H1 (cell line): Measurements from ENCODE around the gene CNTF. TPM values are rescaled to one million over a fixed set of nuclear protein-coding genes. Genes with fewer than 3 reads are reported as not detected.

Source experiments
- CTCF ChIA-PET: fragments of 300-600 bp; sonication (Branson Sonifier 250); formaldehyde crosslinking; loops from one replicate; lab custom pipeline; 2021; ENCODE audit not compliant: partially characterized antibody; lab: Charles Lee
- POLR2A ChIA-PET: fragments of 300-600 bp; sonication (Branson Sonifier 250); formaldehyde crosslinking; loops from one replicate; lab custom pipeline; 2021; ENCODE audit warnings: inconsistent platforms; ENCODE audit not compliant: partially characterized antibody; lab: Charles Lee
- DNase-seq, 2 experiments: peaks; one replicate each; pipeline versions ENCODE4 v3.0.0 to v3.0.0-alpha.2; 2010 to 2022; ENCODE audit warnings: low spot score in 2 of 2, low read depth in 1 of 2, mixed read lengths in 1 of 2
- FAIRE-seq: peaks from 2 replicates; lab custom pipeline; 2011; peaks lifted over from hg19 to GRCh38; lab: Jason Lieb, UNC
- H2AFZ ChIP-seq: 2 replicates; pipeline ENCODE4 v1.8.1; 2012; ENCODE audit warnings: low read length, inconsistent platforms
- H2AK5ac ChIP-seq: 2 replicates; pipeline ENCODE4 v1.6.1; 2013; ENCODE audit warnings: low read depth, low read length
- H2BK120ac ChIP-seq: replicated peaks from 2 replicates; pipeline ENCODE3; 2013; ENCODE audit warnings: low read depth, low read length, inconsistent platforms
- H2BK12ac ChIP-seq: 2 replicates; pipeline ENCODE4 v1.6.1; 2013; ENCODE audit warnings: low read depth, low read length
- H2BK15ac ChIP-seq: 2 replicates; pipeline ENCODE4 v1.6.1; 2013; ENCODE audit warnings: low read length
- H2BK20ac ChIP-seq: 2 replicates; pipeline ENCODE4 v1.6.1; 2013; ENCODE audit warnings: low read length
- H2BK5ac ChIP-seq: 2 replicates; pipeline ENCODE4 v1.6.1; 2013; ENCODE audit warnings: low read depth, low read length
- H3K14ac ChIP-seq: 2 replicates; pipeline ENCODE4 v1.6.1; 2013; ENCODE audit warnings: inconsistent platforms; ENCODE audit not compliant: insufficient read length
- H3K18ac ChIP-seq: 2 replicates; pipeline ENCODE4 v1.6.1; 2013; ENCODE audit warnings: low read length; ENCODE audit errors: extremely low read depth
- H3K23ac ChIP-seq: 2 replicates; pipeline ENCODE4 v1.6.1; 2013; ENCODE audit warnings: inconsistent platforms; ENCODE audit not compliant: insufficient read length
- H3K23me2 ChIP-seq: 2 replicates; pipeline ENCODE4 v1.6.1; 2013; ENCODE audit warnings: low read depth, low read length
- H3K27ac ChIP-seq: 2 replicates; pipeline ENCODE4 v1.6.1; 2011; ENCODE audit warnings: low read depth, low read length, inconsistent platforms
- H3K27me3 ChIP-seq, 4 experiments: replicated peaks in 1 of 4; 1 replicate in 1 of 4; 2 replicates in 3 of 4; pipeline versions ENCODE4 v1.6.1 to v1.8.1; 2011 to 2013; ENCODE audit warnings: low read length in 3 of 4, mild to moderate bottlenecking in 3 of 4, inconsistent platforms in 2 of 4, mixed read lengths in 2 of 4, moderate library complexity in 1 of 4; ENCODE audit not compliant: control insufficient read depth in 3 of 4, insufficient read depth in 3 of 4; ENCODE audit errors: extremely low read depth in 1 of 4
- H3K36me3 ChIP-seq, 4 experiments: 2 replicates each; pipeline versions ENCODE4 v1.6.1 to v1.8.1; 2011 to 2013; ENCODE audit warnings: mild to moderate bottlenecking in 4 of 4, low read length in 3 of 4, moderate library complexity in 2 of 4, control low read depth in 1 of 4, inconsistent platforms in 1 of 4; ENCODE audit not compliant: insufficient read depth in 4 of 4, control insufficient read depth in 2 of 4
- H3K4ac ChIP-seq: replicated peaks from 2 replicates; pipeline ENCODE3; 2013; ENCODE audit warnings: low read length, low read depth, mixed read lengths, inconsistent platforms; ENCODE audit not compliant: insufficient read length
- H3K4me1 ChIP-seq, 4 experiments: replicated peaks in 1 of 4; 1 replicate in 1 of 4; 2 replicates in 3 of 4; pipeline versions ENCODE4 v1.6.1 to v1.8.1; 2011 to 2013; ENCODE audit warnings: low read length in 3 of 4, inconsistent platforms in 2 of 4, mixed read lengths in 1 of 4; ENCODE audit not compliant: insufficient read depth in 4 of 4, control insufficient read depth in 3 of 4
- H3K4me2 ChIP-seq, 2 experiments: 2 replicates each; pipeline versions ENCODE4 v1.6.1 to v1.8.1; 2011 to 2013; ENCODE audit warnings: low read depth in 2 of 2, low read length in 2 of 2, control low read depth in 1 of 2, inconsistent platforms in 1 of 2, mild to moderate bottlenecking in 1 of 2; ENCODE audit not compliant: insufficient read depth in 1 of 2
- H3K4me3 ChIP-seq, 4 experiments: fragments of 200-600, 300-600 bp in 1 of 4; sonication (generic), shearing (Covaris generic), sonication (Bioruptor Twin) in 1 of 4; 2 replicates each; pipeline versions ENCODE4 v1.5.1 to v1.8.1; 2011 to 2016; ENCODE audit warnings: low read length in 4 of 4, low read depth in 3 of 4, control low read depth in 2 of 4, inconsistent platforms in 2 of 4, mild to moderate bottlenecking in 2 of 4, mixed read lengths in 1 of 4, moderate library complexity in 1 of 4; ENCODE audit not compliant: insufficient read depth in 2 of 4; ENCODE audit errors: extremely low read depth in 1 of 4
- H3K56ac ChIP-seq: replicated peaks from 2 replicates; pipeline ENCODE3; 2013; ENCODE audit warnings: low read depth, mild to moderate bottlenecking, mixed read lengths, low read length, inconsistent platforms; ENCODE audit not compliant: insufficient read length
- H3K79me1 ChIP-seq: 2 replicates; pipeline ENCODE4 v1.6.1; 2013; ENCODE audit warnings: low read depth, low read length, control low read depth
- H3K79me2 ChIP-seq, 2 experiments: 2 replicates each; pipeline versions ENCODE4 v1.6.1 to v1.8.1; 2012 to 2013; ENCODE audit warnings: low read length in 2 of 2, mild to moderate bottlenecking in 2 of 2, inconsistent platforms in 1 of 2; ENCODE audit not compliant: insufficient read depth in 2 of 2, control insufficient read depth in 1 of 2
- H3K9ac ChIP-seq, 4 experiments: replicated peaks in 1 of 4; 1 replicate in 1 of 4; 2 replicates in 3 of 4; pipeline versions ENCODE4 v1.6.1 to v1.8.1; 2011 to 2013; ENCODE audit warnings: low read depth in 3 of 4, low read length in 3 of 4, control low read depth in 2 of 4, mild to moderate bottlenecking in 2 of 4, moderate library complexity in 2 of 4, inconsistent platforms in 1 of 4; ENCODE audit errors: extremely low read depth in 1 of 4
- H3K9me3 ChIP-seq, 2 experiments: 2 replicates each; pipeline versions ENCODE4 v1.6.1 to v1.8.1; 2012 to 2013; ENCODE audit warnings: mild to moderate bottlenecking in 2 of 2, moderate library complexity in 2 of 2, control low read depth in 1 of 2, inconsistent platforms in 1 of 2, low read depth in 1 of 2, low read length in 1 of 2, mixed read lengths in 1 of 2; ENCODE audit not compliant: insufficient read depth in 2 of 2
- H4K20me1 ChIP-seq, 2 experiments: replicated peaks in 1 of 2; 2 replicates each; pipeline versions ENCODE3 to v1.8.1; 2011 to 2013; ENCODE audit warnings: inconsistent platforms in 2 of 2, low read length in 2 of 2, mild to moderate bottlenecking in 1 of 2; ENCODE audit not compliant: insufficient read depth in 2 of 2, control insufficient read depth in 1 of 2
- H4K5ac ChIP-seq: 2 replicates; pipeline ENCODE4 v1.6.1; 2013; ENCODE audit warnings: low read length, low read depth, mixed read lengths, inconsistent platforms; ENCODE audit not compliant: insufficient read length
- H4K8ac ChIP-seq: 2 replicates; pipeline ENCODE4 v1.8.0; 2013; ENCODE audit warnings: mild to moderate bottlenecking, moderate library complexity, low read length, inconsistent platforms; ENCODE audit not compliant: insufficient read depth; ENCODE audit errors: extremely low read depth
- H4K91ac ChIP-seq: replicated peaks from 2 replicates; pipeline ENCODE3; 2013; ENCODE audit warnings: low read length, mixed read lengths, inconsistent platforms; ENCODE audit not compliant: insufficient read length
- ASH2L ChIP-seq: fragments of 200-600, 300-600 bp; sonication (generic); IDR thresholded peaks from one replicate; pipeline ENCODE4 v1.7.1; 2017; ENCODE audit warnings: low read length
- BACH1 ChIP-seq: IDR thresholded peaks from 2 replicates; pipeline ENCODE4 v1.6.1; 2012; ENCODE audit warnings: low read length, improper control_type of control experiment
- CHD2 ChIP-seq: IDR thresholded peaks from 2 replicates; pipeline ENCODE4 v1.6.1; 2012; ENCODE audit warnings: low read length, improper control_type of control experiment
- EGR1 ChIP-seq: IDR thresholded peaks from 2 replicates; pipeline ENCODE4 v1.6.1; 2011; ENCODE audit warnings: low read depth, low read length, borderline replicate concordance
- POLR2A ChIP-seq, 2 experiments: IDR thresholded peaks; 1 replicate in 1 of 2; 2 replicates in 1 of 2; pipeline ENCODE4 v1.6.1; 2011; ENCODE audit warnings: low read depth in 2 of 2, low read length in 2 of 2, mild to moderate bottlenecking in 2 of 2; ENCODE audit errors: control extremely low read depth in 1 of 2
- RBBP5 ChIP-seq: IDR thresholded peaks from 2 replicates; pipeline ENCODE4 v1.7.1; 2012; ENCODE audit warnings: low read depth, mild to moderate bottlenecking, inconsistent platforms, low read length, moderate library complexity, borderline replicate concordance
- RNF2 ChIP-seq: fragments of 200-900, 300-1000 bp; sonication (generic); IDR thresholded peaks from 2 replicates; pipeline ENCODE4 v1.7.1; 2016; ENCODE audit warnings: borderline replicate concordance, low read depth, mild to moderate bottlenecking, antibody characterized with exemption, low read length; ENCODE audit not compliant: poor library complexity, severe bottlenecking; ENCODE audit errors: missing control alignments
- SIN3A ChIP-seq, 2 experiments: IDR thresholded peaks in 1 of 2; conservative IDR thresholded peaks in 1 of 2; 2 replicates each; pipeline ENCODE4 v1.6.1; 2011 to 2012; ENCODE audit warnings: low read length in 2 of 2, improper control_type of control experiment in 1 of 2, low read depth in 1 of 2, mild to moderate bottlenecking in 1 of 2
- SIRT6 ChIP-seq: IDR thresholded peaks from one replicate; pipeline ENCODE4 v1.7.1; 2012; ENCODE audit warnings: low read length, inconsistent platforms
- WGBS, 2 experiments: shearing (Covaris generic) in 1 of 2; methylation state at CpG; one replicate each; pipeline versions ENCODE4 v1.1.6 to v1.1.7; 2013 to 2015; ENCODE audit warnings: low lambda C conversion rate in 2 of 2, mixed read lengths in 2 of 2, inconsistent platforms in 1 of 2, low coverage in 1 of 2, missing lambda C conversion rate in 1 of 2; ENCODE audit not compliant: insufficient replicate concordance in 2 of 2, insufficient coverage in 1 of 2, insufficient read length in 1 of 2; ENCODE audit errors: extremely low coverage in 1 of 2, missing lambda C conversion rate in 1 of 2; 5-methylcytosine and 5-hydroxymethylcytosine counted together
- polyA plus RNA-seq, 7 experiments: library from polyadenylated mRNA; depleted of rRNA in 3 of 7; stranded (reverse) in 5 of 7; unstranded in 2 of 7; fragments of >200 nt in 5 of 7; fragments of 200-250 nt in 2 of 7; gene quantifications; 1 replicate in 5 of 7; 2 replicates in 1 of 7; 4 replicates in 1 of 7; pipeline versions ENCODE4 v1.2.1 to v1.2.3, GENCODE V29; 2011 to 2013; ENCODE audit warnings: missing spikeins in 2 of 7, mixed read lengths in 2 of 7
- total RNA-seq: library from RNA; stranded (reverse); fragmentation: NEBNext Ultra II Directional; extraction: Animal tissue kit (Norgen Biotek cat#: 25700); gene quantifications from 2 replicates; pipeline ENCODE4 v1.2.1, GENCODE V29; 2021

CNTF gene
- total and polyA plus RNA-seq, 2 of the 8 experiments (the other 6 are each of a cell fraction or from before 2014, with no cell fraction given), result 0.41 to 1.5 TPM

DNA sequence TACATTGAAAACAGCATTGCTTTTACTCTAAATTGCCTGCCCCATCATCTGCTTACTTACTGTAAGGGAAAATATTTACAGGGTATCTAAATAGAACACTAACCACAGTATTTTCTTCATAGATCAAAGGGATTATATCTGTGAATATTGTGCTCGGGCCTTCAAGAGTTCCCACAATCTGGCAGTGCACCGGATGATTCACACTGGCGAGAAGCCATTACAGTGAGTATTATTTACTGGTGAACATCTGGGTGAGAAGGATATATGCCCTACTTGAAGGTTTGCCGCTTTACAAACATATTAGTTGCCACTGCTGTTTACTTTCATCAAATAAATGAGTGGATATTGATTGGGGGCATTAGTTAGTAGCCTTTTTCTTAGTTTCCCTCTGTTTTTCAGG lies 5.9 kb upstream of the CNTF start:
- no peaks in the 10 kb centered on the region for H3K79me1 ChIP-seq
- no peak overlapping the region for H3K4me3 ChIP-seq
- H2BK12ac ChIP-seq, result no peak overlapping the region
- H3K27me3 ChIP-seq, result no peaks in the 10 kb centered on the region
- H4K5ac ChIP-seq, result no peak overlapping the region
- ChIA-PET CTCF (interaction anchor here (1.9 kb wide), 1 partner anchor 16 kb away, joined by 10 read pairs; no protein-coding TSS in a partner anchor), POLR2A (no interaction called here)
- no peaks in the 10 kb centered on the region for H3K23me2 ChIP-seq
- peaks cover 0 to 2% of the 10 kb centered on the region in 2 experiments for H4K20me1 ChIP-seq
- H3K27ac ChIP-seq, result no peak overlapping the region
- no peak overlapping the region for H3K14ac ChIP-seq
- H2BK20ac ChIP-seq, result no peak overlapping the region
- no peaks in the 10 kb centered on the region for H3K4me1 ChIP-seq
- no peaks in the 10 kb centered on the region for H3K79me2 ChIP-seq
- H2BK5ac ChIP-seq, result no peak overlapping the region
- H4K8ac ChIP-seq, result no peak overlapping the region
- FAIRE-seq, result no peak
- H2AFZ ChIP-seq, result no peak overlapping the region
- no peak overlapping the region for H3K9ac ChIP-seq
- H4K91ac ChIP-seq, result no peak overlapping the region
- no peak overlapping the region for H2BK120ac ChIP-seq
- H3K9me3 ChIP-seq, result no peaks in the 10 kb centered on the region
- no peak overlapping the region for H2BK15ac ChIP-seq
- H3K56ac ChIP-seq, result no peak overlapping the region
- H3K23ac ChIP-seq, result no peak overlapping the region
- H3K18ac ChIP-seq, result no peak overlapping the region
- H3K4me2 ChIP-seq, result no peak overlapping the region
- no peak overlapping the region for H2AK5ac ChIP-seq
- no peak overlapping the region for H3K4ac ChIP-seq
- WGBS, 2 experiments, result 88% methylated on average over 4 of the region's 4 CpGs; no CpG with 5 or more reads in 1 of the 2 experiments
- DNase-seq, result no peak
- H3K36me3 ChIP-seq, result peaks cover 29 to 91% (median 72%) of the 10 kb centered on the region in 4 experiments
- no peak for TF ChIP-seq EGR1
- no peak for TF ChIP-seq SIRT6
- no peak for TF ChIP-seq CHD2
- TF ChIP-seq BACH1, result no peak
- no peak for TF ChIP-seq RNF2
- TF ChIP-seq POLR2A (IDR thresholded peaks at IDR 0.05; ENCODE audit: control extremely low read depth in 1 of 2, low read depth in 2 of 2, low read length in 2 of 2), result no peak
- no peak for TF ChIP-seq SIN3A (conservative IDR thresholded peaks at IDR 0.05 in 1 of 2, IDR thresholded peaks at IDR 0.05 in 1 of 2; ENCODE audit: low read depth in 1 of 2, low read length in 2 of 2)
- TF ChIP-seq RBBP5, result no peak
- TF ChIP-seq ASH2L, result no peak
